GM18502 (cell line): ENCODE measurements around the gene PPP2R5C.
A peak's percentile ranks its signal among the peaks of the same experiment; 100 is the strongest.

Experiments used
- ATAC-seq: cut with Tn5 transposase; IDR thresholded peaks from one replicate; pipeline ENCODE4 v1.9.1; 2021; ENCODE audit warnings: mild to moderate bottlenecking; ENCODE audit not compliant: unreplicated experiment, poor library complexity

The PPP2R5C gene

DNA sequence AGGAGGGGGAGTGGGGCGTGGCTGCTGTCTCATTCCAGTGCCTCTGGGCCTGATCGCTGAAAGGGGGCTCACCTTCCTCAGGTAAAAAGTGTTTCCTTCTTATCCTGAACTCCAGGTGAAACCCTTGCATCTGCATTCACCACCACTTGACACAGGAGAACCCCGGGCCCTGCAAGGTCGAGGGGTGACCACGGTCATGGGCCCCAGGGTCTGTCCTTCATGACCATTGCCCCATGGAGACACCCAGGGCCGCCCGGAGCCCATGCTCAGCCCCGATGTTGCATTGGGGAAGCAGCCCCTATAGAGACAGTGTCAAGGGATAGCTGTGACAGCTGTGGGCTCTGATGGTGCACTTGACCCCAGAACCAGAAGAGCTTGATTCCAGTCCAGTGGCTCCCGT lies 168.4 kb downstream of the PPP2R5C start:
- ATAC-seq, result no peak

DNA sequence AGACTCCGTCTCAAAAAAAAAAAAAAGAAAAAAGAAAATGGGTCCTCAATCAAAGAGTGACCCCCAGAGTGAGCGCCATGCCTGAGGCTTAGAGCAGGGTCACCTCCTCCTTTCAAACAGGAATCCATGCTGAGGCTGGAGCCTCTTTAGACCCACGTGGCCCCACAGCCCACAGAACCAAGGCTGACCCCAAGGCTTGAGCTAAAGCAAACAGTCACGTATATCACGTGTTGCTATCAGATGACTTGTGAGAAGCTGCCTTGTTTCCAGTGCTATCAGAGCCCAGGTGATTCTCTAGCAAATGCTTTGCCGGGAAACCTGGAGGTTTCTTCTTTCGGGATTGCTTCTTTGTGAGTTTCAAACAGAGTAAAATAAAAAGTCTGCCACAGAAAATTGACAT lies 171.2 kb downstream of the PPP2R5C start:
- ATAC-seq, result no peak

DNA sequence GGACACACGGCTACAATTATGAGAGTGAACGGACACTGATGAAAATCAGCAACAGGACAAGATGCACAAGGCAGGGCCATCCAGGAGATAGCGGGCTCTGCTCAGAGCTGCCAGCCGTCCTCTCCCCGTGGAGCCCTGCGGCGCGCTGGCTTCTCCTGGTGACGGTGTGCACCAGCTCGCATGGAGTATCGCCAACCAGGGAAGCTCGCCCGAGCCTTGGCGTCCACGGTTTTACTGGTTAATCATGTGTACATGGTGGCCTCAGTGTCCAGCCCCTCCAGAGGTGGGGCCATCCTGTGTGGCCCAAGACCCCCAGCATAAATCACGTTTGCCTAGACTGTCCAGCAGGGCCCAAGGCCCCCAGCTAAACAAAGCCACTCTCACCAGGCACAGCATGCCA lies 171.7 kb downstream of the PPP2R5C start:
- no peak for ATAC-seq

DNA sequence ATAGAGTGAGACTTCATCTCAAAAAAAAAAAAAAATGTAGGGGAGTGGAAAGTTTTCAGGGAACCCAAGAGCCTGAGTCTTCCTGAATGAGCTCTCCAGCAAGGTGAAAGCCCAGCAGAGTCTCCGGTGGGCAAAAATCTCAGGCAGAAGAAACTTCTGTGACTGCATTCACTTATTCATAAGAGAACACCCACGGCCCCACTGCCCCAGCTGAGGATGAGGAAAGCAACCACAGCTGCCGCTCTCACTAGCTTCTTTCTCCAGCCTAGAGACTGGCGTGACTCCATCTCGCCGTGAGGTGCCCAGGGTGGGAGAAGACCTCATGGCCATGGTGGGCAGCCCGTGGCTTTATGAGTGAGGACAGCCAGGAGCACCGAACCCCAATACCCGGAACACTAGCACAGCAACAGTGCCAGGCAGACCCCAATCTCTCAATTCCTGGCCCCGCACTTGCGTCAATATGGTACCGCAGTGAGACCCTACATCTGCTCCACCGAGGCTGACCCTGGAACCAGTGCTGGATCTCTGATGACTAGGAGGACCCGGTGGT lies 173.2 kb downstream of the PPP2R5C start:
- no peak for ATAC-seq

DNA sequence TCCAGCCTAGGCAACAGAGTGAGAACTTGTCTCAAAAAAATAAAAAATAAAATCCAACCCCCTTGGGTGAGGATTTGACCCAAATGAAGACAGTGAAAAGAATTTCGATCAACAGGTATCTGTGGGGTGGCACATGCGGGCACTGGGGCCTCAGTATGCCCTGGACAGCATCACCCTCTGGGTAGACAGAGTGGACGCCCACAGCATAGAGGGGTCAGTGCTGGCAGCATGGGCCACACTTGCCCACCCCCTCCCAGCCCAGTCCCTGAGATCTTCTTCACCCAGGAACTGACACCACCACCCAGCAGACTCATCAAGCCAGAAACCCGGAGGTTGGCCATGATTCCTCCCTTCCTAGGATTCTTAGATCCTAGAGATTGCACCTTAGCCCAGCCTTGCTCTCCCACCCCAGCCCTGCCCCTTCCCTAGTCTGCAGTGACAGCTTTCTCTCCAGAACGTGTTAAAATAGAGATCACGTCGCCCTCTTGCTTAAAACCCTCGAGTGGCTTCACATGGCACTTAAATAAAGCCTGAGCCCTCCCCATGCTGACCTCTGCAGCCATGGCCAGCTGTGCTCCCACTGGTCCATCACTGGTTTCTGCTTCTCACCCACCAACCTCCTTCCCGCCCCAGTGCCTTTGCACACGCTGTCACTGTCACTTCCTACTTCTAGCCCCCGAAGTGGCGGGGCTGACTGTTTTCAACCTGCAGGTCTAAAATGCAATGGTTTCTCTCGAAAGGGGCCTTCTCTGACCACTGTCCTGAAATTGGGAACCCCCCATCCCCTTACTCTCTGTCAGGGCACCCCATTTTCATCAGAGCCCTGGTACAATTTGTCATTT lies 176.6 kb downstream of the PPP2R5C start:
- no peak for ATAC-seq

DNA sequence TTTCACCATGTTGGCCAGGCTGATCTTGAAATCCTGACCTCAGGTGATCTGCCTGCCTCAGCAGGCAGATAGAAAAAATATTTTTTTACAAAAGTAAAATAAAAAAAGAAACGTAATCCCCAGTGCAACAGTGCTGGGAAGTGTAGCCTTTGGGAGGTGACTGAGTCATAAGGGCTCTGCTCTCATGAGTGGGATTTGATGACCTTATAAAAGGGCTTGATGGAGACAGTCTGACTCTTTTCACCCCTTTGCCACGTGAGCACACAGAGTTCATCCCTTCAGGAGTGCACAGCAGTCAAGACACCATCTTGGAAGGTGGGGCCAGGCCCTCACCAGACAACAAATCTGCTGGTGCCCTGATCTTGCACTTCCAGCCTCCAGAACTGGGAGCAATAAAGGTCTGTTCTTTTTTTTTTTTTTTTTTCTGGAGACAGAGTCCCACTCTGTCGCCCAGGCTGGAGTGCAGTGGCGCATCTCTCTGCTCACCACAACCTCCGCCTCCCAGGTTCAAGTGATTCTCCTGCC lies 178.2 kb downstream of the PPP2R5C start:
- ATAC-seq, result no peak

DNA sequence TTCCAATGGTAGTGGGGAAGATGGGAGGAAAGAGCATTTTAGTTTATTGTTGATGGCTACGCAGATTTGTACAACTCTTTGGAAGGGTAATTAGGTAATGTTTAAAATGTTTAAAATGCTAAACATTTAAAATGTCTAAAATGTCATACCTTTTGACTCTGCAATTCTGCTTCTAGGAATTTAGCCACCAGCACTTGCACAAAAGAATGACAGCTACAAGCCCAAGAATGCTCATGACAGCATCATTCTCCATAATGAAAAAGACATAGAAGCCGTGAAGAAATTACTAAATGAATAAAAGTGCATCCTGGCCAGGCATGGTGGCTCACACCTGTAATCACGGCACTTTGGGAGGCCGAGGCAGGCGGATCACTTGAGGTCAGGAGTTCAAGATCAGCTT lies 182.9 kb downstream of the PPP2R5C start:
- ATAC-seq, result no peak

DNA sequence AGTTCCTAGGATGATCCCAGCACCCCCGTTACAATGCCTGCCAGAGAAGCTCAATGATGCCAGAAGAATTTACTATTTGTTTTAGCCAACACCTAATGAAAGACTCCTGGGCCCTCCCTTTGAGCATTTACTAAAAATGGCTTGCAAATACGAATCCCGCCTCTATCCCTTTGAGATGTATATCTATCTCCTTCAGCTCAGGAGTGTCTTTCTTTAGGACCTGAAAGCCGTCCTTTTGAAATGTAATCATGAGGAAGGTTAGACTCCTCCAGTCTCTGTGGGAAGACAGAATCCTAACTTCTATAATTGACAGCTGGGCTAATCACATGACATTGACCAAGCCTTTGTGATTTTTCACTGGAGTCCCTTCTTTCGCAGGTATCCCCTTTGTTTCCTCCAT lies 183.7 kb downstream of the PPP2R5C start:
- no peak for ATAC-seq

DNA sequence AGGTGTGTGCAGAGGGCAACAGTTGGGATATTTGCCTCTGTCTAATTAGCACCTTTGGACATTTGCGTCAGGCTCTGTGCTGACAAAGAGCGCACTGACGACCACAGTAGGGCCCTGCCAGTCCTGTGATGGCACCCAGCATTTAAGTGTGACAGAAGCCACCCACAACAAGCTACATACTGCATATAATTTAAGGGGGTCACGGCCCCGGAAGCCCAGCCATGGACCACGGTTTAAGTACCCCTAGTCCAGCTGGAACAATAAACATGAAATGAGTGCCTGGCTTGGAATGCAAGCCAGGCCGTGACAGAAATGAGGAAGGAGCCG lies 186.0 kb downstream of the PPP2R5C start:
- peak; percentile 10 for ATAC-seq

DNA sequence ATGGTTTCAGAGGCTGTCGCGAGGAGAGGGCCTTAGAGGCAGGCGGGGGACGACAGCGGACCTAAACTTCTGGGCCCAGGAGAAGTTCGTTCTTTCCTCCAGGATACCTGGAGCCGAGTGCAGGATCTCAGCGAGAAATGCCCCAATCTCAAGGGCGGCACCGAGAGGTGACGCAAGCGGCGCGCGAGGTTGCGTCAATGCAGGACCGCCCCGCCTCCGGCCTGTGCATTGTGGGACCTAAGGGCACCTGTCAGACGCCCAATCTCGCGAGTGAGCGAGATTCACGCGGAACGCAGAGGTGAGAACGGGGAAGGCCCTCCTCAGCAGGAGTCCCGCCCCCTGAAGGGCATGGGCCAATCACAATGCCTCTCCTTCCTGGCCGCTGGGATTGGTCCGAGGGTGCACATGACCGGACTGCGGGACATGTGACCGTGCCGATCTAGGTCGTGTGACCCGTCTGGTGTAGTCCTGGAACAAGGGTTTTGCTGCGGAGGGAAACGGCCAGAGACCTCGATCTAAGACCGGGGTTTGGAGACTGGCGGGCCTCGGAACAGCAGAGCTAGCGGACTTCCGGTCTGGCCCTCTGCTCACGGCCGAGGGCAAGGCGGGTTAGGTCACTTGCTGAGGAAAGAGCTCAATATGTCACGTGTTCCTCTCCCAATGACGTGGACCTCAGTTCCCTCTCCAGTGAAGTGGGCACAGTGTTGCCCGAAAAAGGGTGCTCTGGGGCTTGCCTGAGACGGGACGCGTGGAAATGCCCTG lies 186.6 kb downstream of the PPP2R5C start:
- ATAC-seq, result peak; percentile 98

DNA sequence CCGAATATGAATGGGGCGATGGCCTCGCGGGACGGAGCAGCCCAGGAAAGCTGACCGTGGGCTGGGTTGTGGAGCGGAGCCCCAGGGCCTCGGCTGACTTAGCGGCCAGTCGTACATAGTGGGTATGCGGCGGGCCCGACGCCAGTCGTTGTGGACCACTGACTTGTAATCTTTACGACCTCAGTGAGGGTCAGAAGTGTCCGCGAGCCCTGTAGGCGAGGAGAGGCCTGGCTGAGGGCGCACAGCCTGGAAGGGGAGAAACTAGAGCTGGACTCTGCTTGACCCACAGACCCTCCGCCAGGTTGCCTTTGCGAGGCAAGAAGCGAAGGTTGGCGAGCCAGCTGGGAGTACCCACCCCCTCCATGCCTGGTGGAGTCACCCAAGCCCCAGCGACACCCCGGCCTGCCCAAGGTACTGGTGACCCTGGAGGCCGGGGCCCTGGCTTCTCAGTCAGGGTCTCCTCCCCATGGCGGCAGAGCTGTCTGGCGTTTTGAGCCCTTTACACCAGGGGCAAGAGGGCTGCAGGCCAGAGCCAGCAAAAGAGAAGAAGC lies 187.2 kb downstream of the PPP2R5C start:
- no peak for ATAC-seq

DNA sequence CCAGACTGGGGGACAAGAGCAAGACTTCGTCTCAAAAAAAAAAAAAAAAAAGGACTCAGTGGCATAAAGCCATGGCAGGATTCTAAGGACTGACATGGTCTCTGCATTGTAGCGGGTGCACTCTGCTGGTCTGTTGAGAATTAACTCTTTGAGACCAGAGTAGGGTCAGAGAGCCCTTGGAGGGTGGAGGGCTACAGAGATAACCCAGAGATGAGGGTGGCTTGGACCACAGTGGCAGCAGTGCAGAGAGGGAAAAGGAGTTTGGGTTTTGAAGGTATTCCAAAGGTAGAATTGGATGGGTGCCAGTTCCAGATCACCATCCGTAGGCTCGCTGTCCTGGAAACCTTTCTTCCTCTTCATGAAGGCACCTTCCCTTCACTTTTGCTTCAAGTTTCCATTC lies 188.6 kb downstream of the PPP2R5C start:
- ATAC-seq, result no peak

DNA sequence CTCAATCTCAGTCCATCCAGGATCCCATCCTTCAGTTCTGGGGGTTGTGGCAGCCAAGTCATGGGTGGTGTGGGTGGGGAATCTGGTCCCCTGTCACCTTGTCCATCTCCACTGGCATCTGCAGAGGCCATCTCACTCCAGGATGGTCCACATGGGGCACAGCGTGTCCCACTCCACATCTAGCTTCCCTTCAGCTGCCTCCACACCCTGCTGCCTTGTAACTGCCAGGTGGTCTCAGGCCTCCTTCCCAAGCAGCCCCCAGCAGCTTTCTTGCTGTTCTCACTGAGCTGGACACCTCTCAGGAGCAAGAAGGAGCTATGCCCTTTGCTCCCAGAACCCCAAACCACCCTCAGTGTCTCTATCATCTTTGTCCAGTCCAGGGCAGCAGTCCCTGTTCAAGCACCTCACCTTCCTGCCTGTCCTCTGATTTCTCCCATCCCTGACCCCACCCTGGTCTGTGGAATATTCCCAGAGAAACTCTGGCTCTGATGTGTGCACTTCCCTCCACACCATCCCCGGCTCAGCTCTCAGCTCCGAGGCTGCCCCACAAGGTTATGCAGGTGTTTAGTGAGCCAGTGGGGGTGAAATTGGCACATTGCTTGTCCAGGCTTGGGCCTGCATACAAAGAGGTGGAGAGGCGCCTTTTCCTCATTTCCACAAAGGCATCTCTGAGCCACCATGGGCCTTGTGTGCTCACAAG lies 189.2 kb downstream of the PPP2R5C start:
- no peak for ATAC-seq

DNA sequence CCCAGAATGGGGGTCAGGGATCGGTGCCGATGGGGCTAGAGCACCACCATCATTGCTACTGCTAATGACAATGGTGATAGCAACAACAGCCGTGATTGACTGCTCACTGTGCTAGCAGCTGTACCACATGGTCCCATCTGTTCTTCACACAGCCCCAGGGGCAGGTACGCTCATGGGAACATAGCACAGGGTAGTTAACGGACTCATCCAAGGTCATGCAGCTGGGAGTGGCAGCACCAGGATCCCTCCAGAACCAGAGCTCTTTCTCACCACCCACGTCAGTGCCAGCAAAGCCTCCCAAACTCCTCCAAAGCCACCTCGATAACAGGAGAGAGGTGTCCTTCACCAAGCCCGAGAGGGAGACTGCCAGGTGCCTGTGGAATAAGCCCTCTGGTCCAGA lies 191.6 kb downstream of the PPP2R5C start:
- no peak for ATAC-seq

DNA sequence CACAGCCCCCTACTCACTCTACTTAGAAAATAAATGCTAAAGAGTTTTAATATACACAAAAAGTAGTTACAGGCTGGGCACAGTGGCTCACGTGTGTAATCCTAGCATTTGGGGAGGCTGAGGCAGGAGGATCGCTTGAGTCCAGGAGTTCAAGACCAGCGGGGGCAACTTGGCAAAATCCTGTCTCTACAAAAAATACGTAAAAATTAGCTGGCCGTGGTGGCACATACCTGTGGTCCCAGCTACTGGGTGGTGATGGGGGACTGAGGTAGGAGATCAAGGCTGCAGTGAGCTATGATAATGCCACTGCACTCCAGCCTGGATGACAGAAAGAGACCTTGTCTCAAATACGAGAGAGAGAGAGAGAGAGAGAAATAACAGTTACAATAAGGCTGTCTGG lies 193.0 kb downstream of the PPP2R5C start:
- no peak for ATAC-seq

DNA sequence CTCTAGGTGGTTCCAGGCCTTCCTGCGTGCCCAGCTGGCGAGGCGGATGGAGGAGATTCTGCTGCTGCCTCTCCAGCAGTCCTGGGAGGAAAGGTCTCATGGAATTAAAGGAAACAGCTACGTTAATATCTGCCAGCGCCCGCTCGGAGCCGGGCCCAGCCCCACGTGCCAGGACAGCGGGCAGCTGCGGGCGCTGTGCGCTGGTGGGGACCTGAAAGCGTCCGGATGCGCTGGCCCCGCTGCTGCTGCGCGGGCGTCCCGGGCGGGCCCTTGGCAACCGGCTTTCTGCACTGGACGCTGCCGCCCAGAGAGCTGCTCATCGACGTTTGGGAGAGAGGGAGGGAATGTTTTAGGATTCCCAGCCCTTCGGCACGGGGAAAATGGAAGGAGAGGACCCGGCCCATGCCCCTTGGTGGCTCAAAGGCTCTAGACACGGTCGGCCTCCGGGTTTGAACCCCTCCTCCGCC lies 194.2 kb downstream of the PPP2R5C start:
- ATAC-seq, result no peak

DNA sequence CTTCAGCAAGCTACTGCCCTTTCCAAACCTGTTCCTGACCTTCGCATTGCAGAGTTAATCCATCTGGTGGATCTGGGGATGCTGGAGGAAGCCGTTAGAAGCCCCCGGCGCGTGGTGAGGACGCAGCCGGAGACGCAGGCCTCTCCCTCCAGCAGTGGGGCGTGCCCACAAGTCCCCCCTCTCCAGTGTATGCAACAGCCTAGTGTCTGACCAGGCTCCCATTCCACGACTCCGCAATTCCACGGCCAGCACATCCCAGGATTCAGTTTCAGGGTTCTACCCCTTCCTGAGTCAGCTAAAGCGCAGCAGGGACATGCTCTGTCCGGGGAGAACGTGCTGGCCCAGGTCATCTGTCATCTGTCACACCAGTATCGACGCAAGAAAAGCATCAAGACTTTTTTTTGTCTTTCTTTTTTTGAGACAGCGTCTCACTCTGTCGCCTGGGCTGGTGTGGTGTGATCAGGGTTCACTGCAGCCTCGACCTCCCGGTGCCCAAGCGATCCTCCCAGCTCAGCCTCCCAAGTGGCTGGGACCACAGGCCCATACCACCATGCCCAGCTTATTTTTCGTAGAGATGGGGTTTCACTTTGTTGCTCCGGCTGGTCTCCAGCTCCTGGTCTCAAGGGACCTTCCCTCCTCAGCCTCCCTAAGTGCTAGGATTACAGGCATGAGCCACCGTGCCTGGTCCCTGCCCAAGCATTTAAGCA lies 194.8 kb downstream of the PPP2R5C start:
- no peak for ATAC-seq

DNA sequence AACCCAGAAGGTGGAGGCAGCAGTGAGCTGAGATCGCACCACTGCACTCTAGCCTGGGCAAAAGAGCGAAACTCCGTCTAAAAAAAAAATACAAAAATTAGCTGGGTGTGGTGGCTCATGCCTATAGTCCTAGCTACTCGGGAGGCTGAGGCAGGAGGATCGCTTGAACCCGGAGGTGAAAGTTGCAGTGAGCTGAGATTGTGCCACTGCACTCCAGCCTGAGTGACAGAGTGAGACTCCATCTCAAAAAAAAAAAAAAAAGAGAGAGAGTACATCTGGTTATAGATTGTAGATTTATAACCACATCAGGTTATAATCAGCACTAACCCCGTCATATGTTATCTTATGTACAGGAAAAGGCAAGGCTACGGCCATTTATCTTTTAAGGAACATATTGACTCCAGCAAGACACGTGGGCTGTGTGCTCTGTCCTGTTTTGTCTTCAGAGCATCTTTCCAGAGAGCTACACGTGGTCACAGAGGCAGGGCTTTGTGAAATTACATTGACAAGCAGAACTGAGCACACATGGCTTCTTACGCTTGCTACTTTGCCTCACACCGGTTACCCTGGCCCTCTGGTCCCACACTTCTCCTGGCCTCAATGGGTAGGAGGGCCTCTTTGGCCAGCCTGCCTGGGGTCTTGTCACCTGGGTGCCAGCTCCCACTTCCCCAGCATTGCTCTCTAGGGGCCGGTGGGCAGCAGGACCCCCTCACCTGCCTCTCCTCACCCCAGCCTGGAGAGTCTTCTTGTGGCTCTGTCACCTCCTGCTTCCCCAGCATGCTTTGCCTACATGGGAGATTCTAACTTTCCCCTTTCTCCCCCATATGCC lies 196.1 kb downstream of the PPP2R5C start:
- no peak for ATAC-seq
